ENCODE data around the gene CLDN1. TPM values are rescaled to one million over a fixed set of nuclear protein-coding genes. Genes with fewer than 3 reads are reported as not detected.
"Not testable (repeated sequence)": the region's sequence is repeated elsewhere in the genome, so short reads cannot be mapped to it uniquely, and the experiment has no call there.

CLDN1 gene
- total RNA-seq, 1 donor from 2014 or later = 0.10 TPM

GRCh38 chr3:190294030-190294429, 28.2 kb downstream of the CLDN1 start:
- no peak for DNase-seq (ENCODE audit: low spot score)

- no peak for DNase-seq (ENCODE audit: low spot score)
Observed at GRCh38 chr3:190293621-190294020, 28.6 kb downstream of the CLDN1 start.

DNA sequence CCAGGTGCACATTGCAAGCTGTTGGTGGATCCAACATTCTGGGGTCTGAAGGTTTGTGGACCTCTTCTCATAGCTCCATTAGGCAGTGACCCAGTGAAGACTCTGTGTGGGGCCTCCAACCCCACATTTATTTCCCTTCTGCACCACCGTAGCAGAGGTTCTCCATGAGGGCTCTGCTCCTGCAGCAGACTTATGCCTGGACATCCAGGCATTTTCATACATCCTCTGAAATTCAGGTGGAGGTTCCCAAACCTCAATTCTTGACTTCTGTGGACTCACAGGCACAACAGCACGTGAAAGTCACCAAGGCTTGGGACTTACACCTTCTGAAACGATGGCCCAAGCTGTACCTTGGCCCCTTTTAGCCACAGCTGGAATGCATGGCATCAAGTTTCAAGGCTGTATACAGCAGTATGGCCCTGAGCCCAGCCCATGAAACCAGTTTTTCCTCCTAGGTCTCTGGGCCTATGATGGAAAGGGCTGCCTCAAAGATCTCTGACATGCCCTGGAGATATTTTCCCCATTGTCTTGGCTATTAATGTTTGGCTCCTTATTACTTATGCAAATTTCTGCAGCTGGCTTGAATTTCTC, 30.2 kb downstream of the CLDN1 start:
- DNase-seq (ENCODE audit: low spot score) = no peak

- no peak for DNase-seq (ENCODE audit: low spot score)
Observed at GRCh38 chr3:190289989-190290388, 32.3 kb downstream of the CLDN1 start.

GRCh38 chr3:190288836-190289235, 33.4 kb downstream of the CLDN1 start:
- no peak for DNase-seq (ENCODE audit: low spot score)

DNA sequence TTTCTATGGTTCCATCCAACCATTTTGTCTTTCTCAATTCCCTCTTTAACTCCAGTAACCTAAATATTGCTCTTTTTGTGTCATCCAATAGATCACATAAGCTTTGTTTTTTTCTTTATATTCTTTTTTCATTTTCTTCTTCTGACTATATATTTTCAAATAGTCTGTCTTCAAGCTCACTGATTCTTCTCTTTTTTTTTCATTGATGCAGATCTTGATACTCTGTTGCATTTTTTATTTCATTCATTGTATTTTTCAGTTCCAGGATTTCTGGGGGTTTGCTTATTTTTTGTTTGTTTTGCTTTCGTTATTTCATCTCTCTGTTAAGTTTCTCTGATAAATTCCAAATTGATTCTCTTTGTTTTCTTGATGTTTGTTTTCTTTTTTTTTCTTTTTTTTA, 36.2 kb downstream of the CLDN1 start:
- DNase-seq (ENCODE audit: low spot score) = no peak

DNA sequence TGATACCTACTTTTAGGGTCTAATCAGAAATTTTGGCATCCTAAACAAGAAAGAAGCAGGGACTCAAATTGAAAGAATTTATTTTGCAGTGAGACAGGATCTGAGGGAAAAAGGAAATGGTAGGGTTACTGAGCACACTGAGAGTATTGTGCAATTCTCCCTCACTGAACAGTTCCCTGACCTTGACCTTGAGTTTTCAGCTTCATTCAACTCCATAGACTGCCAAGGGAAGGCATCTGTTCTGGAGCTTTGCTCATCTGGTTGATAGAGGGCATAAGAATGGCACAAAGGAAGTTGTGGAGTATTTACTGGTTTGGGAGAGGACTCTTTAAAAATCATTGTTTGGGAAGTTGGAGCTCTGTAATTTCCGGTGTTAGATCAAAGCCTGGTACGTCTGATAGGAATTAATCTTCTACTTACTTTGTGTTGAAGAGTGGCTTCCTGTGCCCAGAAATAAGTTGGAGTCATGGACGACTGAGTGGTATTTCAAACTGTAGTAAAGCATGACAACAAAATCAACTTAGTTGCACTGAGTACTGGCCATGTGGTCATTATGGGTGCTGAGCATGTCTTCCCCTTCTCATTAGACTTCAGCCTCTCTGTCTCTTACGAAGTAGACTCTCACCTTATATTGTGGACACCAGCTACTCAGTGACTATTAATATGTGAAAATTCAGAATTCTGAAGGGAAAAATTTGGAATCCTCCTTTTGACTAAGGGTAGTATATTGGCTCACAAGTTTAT, 40.8 kb downstream of the CLDN1 start:
- no peak for DNase-seq (ENCODE audit: low spot score)

GRCh38 chr3:190279690-190280089, 42.6 kb downstream of the CLDN1 start:
- DNase-seq (ENCODE audit: low spot score) = no peak

- no peak for DNase-seq (ENCODE audit: low spot score)
Observed at GRCh38 chr3:190272747-190273146, 49.5 kb downstream of the CLDN1 start.

- DNase-seq (ENCODE audit: low spot score) = no peak
Observed at GRCh38 chr3:190269101-190269500, 53.1 kb downstream of the CLDN1 start.

GRCh38 chr3:190267464-190267863, 54.8 kb downstream of the CLDN1 start:
- DNase-seq (ENCODE audit: low spot score) = not testable (repeated sequence)

- DNase-seq (ENCODE audit: low spot score) = no peak
Observed at GRCh38 chr3:190266913-190267290, 55.3 kb downstream of the CLDN1 start.

DNA sequence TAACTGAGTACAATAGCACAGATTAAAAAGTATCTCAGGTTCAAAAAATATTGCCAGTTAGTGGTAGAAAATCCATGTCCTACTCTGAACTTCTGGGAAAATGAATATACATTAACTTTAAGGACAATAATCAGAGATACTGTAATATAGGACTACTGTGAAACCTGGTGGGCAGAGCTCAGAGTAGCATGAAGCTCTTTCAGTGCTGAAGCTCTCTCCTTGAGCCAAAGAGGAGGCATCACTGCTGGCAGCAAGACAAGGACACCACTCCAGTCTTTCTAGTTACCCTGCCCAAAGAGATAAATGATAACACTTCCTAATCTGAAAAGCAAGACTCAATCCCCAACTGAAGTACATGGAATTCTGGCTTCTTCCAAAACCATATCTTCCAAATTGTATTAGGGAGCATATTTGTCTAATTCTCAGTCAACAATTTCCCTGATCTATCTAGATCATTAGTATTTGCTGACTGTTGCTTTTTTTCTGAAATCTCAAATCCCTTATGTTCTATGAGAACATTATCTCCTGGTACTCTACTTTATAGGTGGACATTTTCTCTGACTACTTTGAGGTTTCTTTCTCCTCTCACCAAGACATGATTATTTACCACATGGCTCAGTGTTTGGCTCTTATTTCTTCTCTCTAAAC, 55.9 kb downstream of the CLDN1 start:
- no peak for DNase-seq (ENCODE audit: low spot score)

DNA sequence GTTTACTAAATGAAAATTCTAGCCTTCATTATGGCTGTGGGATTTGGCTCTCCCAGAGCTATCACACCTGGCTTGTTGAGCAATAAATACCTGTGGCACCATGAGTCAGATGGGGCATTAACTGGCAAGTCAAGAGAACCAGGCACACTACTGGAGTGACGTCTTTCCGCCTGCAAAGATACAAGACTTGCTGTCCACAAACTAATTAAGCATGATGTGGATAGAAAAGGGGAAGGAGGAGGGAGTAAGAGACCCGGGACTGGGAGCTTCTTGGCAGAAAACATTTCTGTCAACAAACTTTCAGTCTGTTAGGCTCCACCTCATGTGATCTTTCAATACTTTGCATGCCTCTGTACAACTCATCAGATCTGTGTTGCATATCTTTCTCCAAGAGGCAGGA, 56.5 kb downstream of the CLDN1 start:
- no peak for DNase-seq (ENCODE audit: low spot score)

DNA sequence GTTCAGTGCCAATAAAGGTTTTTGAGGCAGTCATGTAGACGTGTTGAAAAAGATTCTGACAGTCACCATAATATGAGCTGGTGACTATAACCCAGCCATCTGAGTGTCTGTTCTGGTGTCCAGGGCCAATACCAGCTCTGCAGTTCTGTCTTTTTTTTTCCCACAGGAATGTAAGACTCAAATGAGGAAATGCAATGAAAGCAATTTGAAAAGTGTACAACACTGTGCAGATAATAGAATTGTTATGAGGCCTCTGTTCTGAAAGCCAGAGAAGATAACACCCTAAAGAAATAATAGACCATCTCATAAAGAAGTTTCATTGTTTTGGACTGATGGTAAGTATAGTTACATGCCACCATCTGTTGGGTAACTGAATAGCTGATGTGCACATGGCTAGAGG, 57.1 kb downstream of the CLDN1 start:
- no peak for DNase-seq (ENCODE audit: low spot score)

GRCh38 chr3:190261740-190262139, 60.5 kb downstream of the CLDN1 start:
- no peak for DNase-seq (ENCODE audit: low spot score)

DNA sequence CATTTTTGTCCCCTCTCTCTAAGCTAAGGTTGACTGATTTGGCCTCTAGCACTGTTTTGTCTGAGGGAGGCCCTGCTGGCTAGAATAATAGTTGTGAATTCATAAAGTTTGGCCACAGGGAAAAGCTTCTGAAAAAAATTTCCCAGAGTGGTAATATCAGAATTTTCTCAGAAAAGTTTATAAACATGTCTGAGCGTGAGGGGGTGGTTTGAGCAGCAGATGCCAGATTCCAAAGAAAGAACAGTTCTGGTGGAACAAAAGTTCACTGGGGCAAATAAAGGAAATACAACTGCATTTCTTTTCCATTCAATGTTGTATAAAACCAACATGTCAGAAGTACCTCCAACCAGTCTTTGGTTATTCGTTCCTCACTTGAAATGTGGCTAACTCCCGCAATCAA, 61.2 kb downstream of the CLDN1 start:
- DNase-seq (ENCODE audit: low spot score) = no peak

- DNase-seq (ENCODE audit: low spot score) = no peak
Observed at GRCh38 chr3:190260301-190260700, 61.9 kb downstream of the CLDN1 start.

DNA sequence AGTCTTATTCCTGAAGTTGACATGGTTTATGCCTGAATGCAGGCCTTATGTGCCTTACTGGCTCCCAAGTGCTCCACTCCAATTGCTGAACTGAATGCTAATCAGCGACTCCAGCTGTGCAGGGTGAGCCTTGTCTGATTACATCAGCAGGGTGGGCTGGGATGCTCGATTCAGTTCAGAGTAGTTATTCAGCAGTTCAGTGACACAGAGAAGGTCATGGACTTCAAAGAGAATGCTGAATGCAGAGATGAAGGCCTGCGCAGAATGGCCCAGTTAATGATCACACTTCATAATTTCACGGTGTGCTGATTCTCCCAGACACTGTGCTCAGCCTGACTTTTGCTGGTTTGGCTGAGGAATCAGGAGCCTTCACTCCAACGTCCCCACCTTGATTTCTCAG, 63.6 kb downstream of the CLDN1 start:
- no peak for DNase-seq (ENCODE audit: low spot score)

Data from mesenteric fat pad (tissue), 1 donor.